Ovary (tissue), 3 donors: Measurements from ENCODE around the gene OTOS.

Source experiments
- CTCF ChIP-seq, 3 donors: fragments of 450-650 bp in 2 of 3; fragments of 200-600 bp in 1 of 3; IDR thresholded peaks; one replicate each; pipeline versions ENCODE4 v1.5.1 to v1.8.0; 2016 to 2022; ENCODE audit warnings: antibody characterized with exemption in 3 of 3, mild to moderate bottlenecking in 1 of 3
- POLR2A ChIP-seq: fragments of 450-650 bp; IDR thresholded peaks from one replicate; pipeline ENCODE4 v1.6.1; 2017; ENCODE audit warnings: antibody characterized with exemption, mild to moderate bottlenecking, moderate library complexity
- donor health status: DM: no; HTN: no; CAD: no.

- no peak for TF ChIP-seq CTCF (IDR thresholded peaks at IDR 0.05)
- no peak for TF ChIP-seq POLR2A
Measured at GRCh38 chr2:240130393-240131195, 9.9 kb downstream of the OTOS start.
